Measurements from ENCODE around the gene AHCYL2. TPM values are rescaled to one million over a fixed set of nuclear protein-coding genes. Genes with fewer than 3 reads are reported as not detected.
"Not testable (repeated sequence)": the region's sequence is repeated elsewhere in the genome, so short reads cannot be mapped to it uniquely, and the experiment has no call there.

The AHCYL2 gene
- total RNA-seq, 2 donors from 2014 or later = 12.1 to 15.9 TPM

DNA sequence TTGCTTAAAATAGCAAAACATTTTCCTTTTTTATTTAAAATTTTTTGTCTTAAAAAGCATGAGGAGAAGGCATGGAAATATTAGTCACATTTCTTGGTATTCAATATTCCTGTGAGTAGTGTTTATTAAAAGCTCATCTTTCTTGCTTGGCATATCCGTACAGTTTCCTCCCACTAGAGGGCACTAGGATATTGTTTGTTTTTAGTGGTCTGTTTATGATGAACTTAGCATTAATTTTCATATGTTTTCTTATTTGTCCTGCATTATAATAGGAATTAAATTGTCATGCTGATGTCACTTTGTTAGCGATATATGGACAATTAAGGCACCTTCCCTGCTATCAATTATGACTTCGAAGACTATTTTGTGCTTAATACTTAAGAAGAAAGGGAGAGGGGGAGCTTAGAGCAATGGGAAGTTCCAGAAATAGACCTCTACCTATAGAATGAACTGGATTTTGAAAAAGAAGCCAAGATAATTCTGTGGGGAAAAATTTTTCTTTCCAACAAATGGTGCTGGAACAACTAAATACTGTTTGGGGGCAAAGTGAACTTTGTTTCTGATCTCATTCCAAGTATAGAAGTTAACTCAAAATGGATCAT, 118.4 kb downstream of the AHCYL2 start:
- Mint-ChIP-seq H3K4me1 (ENCODE audit: low read depth in 2 of 2) (peaks cover 31 to 37% of the 10 kb centered on the region in 2 donors), H3K36me3 (no peaks in the 10 kb centered on the region), H3K27ac (no peak overlapping the region), H3K9me3 (no peaks in the 10 kb centered on the region), H3K4me3 (no peak overlapping the region), H3K27me3 (no peaks in the 10 kb centered on the region)
- DNase-seq (ENCODE audit: low spot score) (no peak), ATAC-seq (no peak)

DNA sequence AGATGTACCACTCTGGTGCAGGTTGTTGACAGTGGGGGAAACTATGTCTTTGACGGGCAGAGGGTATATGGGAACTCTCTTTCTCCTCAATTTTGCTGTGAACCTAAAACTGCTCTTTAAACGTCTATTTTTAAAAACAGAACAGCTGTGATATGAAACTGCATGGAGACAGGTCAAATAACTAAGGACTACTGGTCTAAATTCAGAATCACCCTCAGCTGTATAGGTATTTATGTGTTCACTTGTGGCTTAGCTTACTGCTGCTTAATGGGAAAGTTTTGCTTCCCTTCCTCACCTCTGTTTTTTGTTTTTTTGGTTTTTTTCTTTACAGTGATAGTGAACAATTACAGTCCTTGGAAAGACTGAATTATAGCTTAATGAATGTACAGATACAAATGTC, 122.5 kb downstream of the AHCYL2 start:
- DNase-seq (ENCODE audit: low spot score) (no peak), ATAC-seq (no peak)
- no peaks in the 10 kb centered on the region for H3K9me3 Mint-ChIP-seq
- H3K27ac Mint-ChIP-seq = no peak overlapping the region
- peaks cover 23% of the 10 kb centered on the region in 2 donors for H3K4me1 Mint-ChIP-seq (ENCODE audit: low read depth in 2 of 2)
- no peaks in the 10 kb centered on the region for H3K36me3 Mint-ChIP-seq
- no peak overlapping the region for H3K4me3 Mint-ChIP-seq
- H3K27me3 Mint-ChIP-seq = no peaks in the 10 kb centered on the region

DNA sequence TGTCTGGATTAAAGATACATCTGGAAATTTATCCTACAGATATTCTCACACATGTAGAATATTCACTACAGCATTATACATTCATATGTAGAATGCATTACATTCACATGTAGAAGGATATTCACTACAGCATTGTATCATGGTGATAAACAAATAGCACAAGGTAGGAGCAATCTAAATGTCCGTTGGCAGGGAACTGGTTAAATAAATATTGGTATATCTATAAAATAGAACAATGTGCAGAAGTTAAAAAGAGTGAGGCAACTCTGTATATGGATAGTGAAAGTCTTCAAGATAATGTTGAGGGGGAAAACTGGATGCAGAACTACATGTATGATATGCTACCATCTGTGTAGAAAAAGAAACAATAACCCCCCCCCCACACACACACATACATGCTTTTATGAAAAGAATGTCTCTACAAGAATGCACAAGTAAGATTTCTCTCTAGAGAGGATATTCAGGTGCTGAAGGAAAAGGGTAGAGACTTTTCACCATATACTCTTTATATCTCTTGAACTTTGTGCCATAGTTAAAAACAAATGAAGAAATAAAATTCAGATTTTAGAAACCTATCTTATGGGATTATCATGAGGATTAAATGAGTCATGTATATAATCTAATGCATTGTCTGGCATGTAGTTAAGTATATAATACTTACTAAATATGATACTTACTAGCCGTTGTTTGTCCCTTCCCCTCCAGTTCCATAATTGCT, 123.4 kb downstream of the AHCYL2 start:
- no peaks in the 10 kb centered on the region for H3K9me3 Mint-ChIP-seq
- no peak overlapping the region for H3K4me3 Mint-ChIP-seq
- H3K27ac Mint-ChIP-seq = no peak overlapping the region
- peaks cover 21 to 22% of the 10 kb centered on the region in 2 donors for H3K4me1 Mint-ChIP-seq (ENCODE audit: low read depth in 2 of 2)
- no peak for DNase-seq (ENCODE audit: low spot score)
- ATAC-seq = no peak
- H3K36me3 Mint-ChIP-seq = no peaks in the 10 kb centered on the region
- H3K27me3 Mint-ChIP-seq = no peaks in the 10 kb centered on the region

DNA sequence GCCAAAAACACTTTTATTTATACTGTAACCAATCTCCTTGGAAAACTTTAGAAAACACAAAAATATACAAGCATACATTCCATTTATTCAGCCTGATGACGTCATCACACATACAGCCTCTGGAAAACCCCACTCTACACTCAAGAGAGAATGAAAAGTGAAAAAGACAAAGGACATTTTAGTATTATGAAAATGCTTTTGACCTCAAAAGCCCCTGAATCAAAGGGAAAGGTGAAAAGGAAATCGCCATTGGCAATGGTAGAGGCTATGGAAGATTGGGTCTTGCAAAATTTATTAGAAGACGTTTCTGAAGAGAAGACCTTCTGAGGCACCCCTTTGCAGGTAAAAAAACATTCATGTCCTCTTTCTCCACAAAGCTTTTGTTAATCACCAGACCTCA, 126.5 kb downstream of the AHCYL2 start:
- Mint-ChIP-seq H3K27me3 (no peaks in the 10 kb centered on the region), H3K4me3 (no peak overlapping the region), H3K36me3 (no peaks in the 10 kb centered on the region), H3K9me3 (no peaks in the 10 kb centered on the region), H3K4me1 (ENCODE audit: low read depth in 2 of 2) (peaks cover 0 to 6% of the 10 kb centered on the region in 2 donors), H3K27ac (no peak overlapping the region)
- peak in 1 of 2 donors; percentile 40 for ATAC-seq
- no peak for DNase-seq (ENCODE audit: low spot score)

DNA sequence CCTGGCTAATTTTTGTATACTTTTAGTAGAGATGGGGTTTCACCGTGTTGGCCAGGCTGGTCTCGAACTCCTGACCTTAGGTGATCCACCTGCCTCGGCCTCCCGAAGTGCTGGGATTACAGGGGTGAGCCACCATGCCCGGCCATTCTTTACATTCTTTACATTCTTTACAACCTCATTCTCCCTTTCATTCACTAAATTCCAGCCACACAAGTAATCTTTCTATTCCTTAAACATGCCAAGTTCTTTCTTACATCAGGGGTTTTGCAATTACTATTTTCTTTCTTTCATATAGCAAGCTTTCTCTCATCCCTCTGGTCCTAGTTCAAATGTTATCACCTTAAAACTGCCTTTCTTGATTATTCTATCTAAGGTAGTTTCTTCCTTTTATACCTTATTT, 128.3 kb downstream of the AHCYL2 start:
- not testable (repeated sequence) for DNase-seq (ENCODE audit: low spot score); H3K36me3 Mint-ChIP-seq; ATAC-seq

DNA sequence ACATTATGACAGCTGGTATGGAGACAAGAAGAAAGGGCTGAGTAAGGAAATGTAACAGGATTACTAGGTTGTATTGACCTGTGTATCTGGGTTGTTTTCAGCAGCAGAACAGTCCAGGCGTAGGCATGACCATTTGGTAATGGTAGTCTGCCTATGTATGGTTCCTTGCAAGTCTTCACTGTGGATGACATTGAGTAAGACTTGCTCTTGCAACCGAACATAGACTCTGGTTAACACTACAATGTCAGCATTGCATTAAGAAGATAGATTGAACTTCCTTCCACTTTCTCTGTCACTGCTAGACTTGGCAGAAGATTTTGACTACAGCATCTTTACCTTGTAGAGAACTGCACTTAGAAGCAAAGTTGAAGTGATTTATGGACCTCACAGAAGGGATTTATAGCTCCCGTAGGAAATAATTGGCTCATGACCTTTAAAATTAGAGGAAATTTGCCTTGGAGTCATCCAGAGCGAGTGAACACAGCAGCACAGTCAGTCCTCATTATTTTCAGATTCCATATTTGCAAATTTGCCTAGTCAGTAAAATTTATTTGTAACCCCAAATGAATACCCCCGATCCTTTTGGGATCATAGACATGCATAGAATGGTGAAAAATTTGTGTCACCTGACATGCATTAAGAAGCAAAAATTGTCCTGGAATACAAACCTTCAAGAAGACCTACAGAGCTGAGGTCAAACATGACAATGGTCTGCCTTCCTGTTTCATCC, 129.8 kb downstream of the AHCYL2 start:
- peak; percentile 62 to 74 for ATAC-seq

More for the DNA sequence above, 128.3 kb downstream of the AHCYL2 start:
- H3K4me3 Mint-ChIP-seq; H3K27ac Mint-ChIP-seq; H3K4me1 Mint-ChIP-seq (ENCODE audit: low read depth in 2 of 2); H3K9me3 Mint-ChIP-seq; H3K27me3 Mint-ChIP-seq: not testable (repeated sequence)

DNA sequence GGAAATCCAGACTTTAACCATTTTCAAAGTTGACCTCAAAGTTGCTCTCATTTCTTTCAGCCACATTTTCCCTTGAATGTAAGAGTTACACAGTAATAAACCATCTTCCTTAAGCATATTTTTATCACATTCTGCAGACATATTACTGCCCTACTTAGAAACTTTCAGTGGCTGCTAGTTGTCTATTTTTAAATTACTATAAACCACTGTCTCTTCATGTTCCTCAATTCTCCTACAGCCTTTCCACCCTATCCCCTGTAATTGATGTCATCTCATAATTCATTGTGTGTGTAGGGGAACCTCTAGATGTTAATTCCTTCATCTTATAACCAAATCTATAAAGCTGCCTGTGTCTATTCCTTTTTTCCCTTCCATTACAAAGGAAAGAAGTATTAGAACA, 131.3 kb downstream of the AHCYL2 start:
- ATAC-seq (no peak), DNase-seq (ENCODE audit: low spot score) (no peak)
- Mint-ChIP-seq H3K27me3 (no peaks in the 10 kb centered on the region), H3K4me1 (ENCODE audit: low read depth in 2 of 2) (peaks cover 7 to 13% of the 10 kb centered on the region in 2 donors), H3K27ac (no peak overlapping the region), H3K9me3 (no peaks in the 10 kb centered on the region), H3K36me3 (no peaks in the 10 kb centered on the region), H3K4me3 (no peak overlapping the region)

More for the DNA sequence above, 129.8 kb downstream of the AHCYL2 start:
- Mint-ChIP-seq H3K4me1 (ENCODE audit: low read depth in 2 of 2) (peaks cover 7 to 11% of the 10 kb centered on the region in 2 donors), H3K27me3 (no peaks in the 10 kb centered on the region), H3K9me3 (no peaks in the 10 kb centered on the region), H3K27ac (no peak overlapping the region), H3K4me3 (no peak overlapping the region), H3K36me3 (no peaks in the 10 kb centered on the region)
- DNase-seq (ENCODE audit: low spot score) = no peak

DNA sequence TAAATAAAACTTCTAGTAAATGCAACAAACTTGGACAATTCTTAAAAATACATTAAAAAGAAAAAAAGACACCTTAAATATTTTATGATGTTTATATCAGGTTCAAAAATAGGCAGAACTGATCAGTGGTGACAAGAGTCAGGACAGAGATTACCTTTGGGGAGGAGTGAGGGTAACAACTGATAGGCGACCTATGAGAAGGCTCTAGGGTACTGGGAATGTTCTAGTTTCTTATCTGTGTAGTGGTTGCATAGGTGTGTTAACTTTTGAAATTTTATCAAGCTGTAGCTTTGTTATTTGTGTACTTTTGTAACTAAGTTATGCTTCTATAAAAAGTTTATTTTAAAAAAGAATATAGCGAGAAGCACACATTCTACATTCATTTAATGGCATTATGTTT, 134.3 kb downstream of the AHCYL2 start:
- DNase-seq (ENCODE audit: low spot score) (no peak), ATAC-seq (no peak)
- Mint-ChIP-seq H3K9me3 (no peaks in the 10 kb centered on the region), H3K27me3 (no peaks in the 10 kb centered on the region), H3K4me1 (ENCODE audit: low read depth in 2 of 2) (peaks cover 7 to 12% of the 10 kb centered on the region in 2 donors), H3K27ac (no peak overlapping the region), H3K36me3 (no peaks in the 10 kb centered on the region), H3K4me3 (no peak overlapping the region)

DNA sequence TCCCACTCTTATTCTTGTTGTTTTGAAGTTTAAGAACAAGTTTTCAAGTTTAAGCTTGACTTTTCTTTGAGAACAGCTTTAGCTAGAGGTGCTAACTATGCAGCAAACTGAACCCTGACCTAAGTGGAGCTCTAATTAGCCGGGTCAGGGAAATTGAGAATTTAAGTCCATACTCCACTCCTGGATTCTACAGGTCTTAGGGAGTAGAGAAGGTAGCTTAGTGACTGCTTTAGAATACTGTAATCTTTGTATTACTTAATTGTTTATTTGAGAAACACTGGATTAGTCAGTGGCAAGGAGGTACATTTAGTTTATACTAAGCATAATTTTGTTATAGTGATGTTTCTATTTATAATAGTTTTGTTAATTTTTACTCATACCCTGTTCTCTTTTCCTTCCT, 134.8 kb downstream of the AHCYL2 start:
- DNase-seq (ENCODE audit: low spot score) = no peak
- Mint-ChIP-seq H3K27ac (no peak overlapping the region), H3K27me3 (no peaks in the 10 kb centered on the region), H3K36me3 (no peaks in the 10 kb centered on the region), H3K4me3 (no peak overlapping the region), H3K9me3 (no peaks in the 10 kb centered on the region), H3K4me1 (ENCODE audit: low read depth in 2 of 2) (peaks cover 7 to 12% of the 10 kb centered on the region in 2 donors)
- ATAC-seq = no peak

DNA sequence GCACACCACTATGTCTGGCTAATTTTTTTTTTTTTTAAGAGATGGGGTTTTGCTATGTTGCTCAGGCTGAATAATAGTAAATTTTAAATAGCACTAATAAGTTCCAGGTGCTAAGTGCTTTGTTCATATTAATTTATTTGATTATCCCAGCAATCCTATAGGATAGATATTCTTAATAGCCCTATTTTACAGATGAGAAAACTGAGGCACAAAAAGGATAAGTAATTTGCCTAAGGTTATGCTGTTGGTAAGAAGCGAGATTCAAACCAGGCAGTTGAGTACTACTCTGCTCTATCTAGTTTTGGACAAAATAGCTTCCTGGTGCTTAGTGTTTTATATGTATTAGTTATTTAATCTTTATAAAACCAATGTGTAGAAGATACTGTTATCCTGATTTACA, 136.9 kb downstream of the AHCYL2 start:
- H3K9me3 Mint-ChIP-seq = no peaks in the 10 kb centered on the region
- no peak for ATAC-seq
- no peaks in the 10 kb centered on the region for H3K27me3 Mint-ChIP-seq
- no peak overlapping the region for H3K27ac Mint-ChIP-seq
- H3K4me3 Mint-ChIP-seq = no peak overlapping the region
- H3K36me3 Mint-ChIP-seq = no peaks in the 10 kb centered on the region
- peaks cover 16 to 20% of the 10 kb centered on the region in 2 donors for H3K4me1 Mint-ChIP-seq (ENCODE audit: low read depth in 2 of 2)
- no peak for DNase-seq (ENCODE audit: low spot score)

DNA sequence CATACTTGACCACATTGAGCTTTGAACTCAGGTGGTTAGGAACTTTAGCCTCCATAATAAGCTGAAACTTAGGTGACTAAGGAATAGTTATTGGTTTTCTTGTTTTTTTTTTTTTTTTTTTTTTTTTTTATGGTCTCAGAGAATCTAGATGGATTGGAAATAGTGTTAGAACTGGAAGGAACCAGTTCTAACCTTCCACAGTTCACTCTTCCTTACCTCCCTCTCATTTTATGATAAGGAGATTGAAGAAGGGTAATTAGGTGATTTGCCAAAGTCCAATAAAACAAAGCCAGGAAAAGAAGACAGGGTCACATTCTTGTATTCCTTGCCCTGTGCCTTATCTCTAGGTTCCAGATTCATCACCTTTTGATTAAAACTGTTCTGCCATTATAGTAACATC, 137.7 kb downstream of the AHCYL2 start:
- no peak overlapping the region for H3K4me3 Mint-ChIP-seq
- no peak for ATAC-seq
- DNase-seq (ENCODE audit: low spot score) = no peak
- H3K4me1 Mint-ChIP-seq (ENCODE audit: low read depth in 2 of 2) = peaks cover 24 to 26% of the 10 kb centered on the region in 2 donors
- H3K9me3 Mint-ChIP-seq = no peaks in the 10 kb centered on the region
- no peaks in the 10 kb centered on the region for H3K36me3 Mint-ChIP-seq
- H3K27ac Mint-ChIP-seq = no peak overlapping the region
- no peaks in the 10 kb centered on the region for H3K27me3 Mint-ChIP-seq

DNA sequence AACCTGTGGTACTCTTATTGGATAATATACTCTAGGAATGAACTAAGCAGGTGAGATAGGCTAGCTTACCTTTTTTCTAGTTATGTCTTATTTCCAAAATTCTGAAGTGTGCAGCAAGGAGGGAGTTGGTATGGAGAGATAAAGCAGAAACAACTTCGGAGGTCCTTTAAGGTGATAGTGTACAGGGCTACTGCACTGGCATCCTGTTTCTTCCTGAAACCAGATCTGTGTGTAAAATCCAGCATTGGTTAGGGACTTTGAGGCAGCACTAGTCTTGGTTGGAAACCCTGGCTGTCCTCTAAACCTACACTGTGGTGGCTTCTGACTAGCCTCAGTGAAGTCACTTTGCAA, 142.5 kb downstream of the AHCYL2 start:
- Mint-ChIP-seq H3K4me3 (peak overlapping the region; percentile 77), H3K27ac (peak overlapping the region; percentile 83 to 88), H3K9me3 (no peaks in the 10 kb centered on the region), H3K4me1 (ENCODE audit: low read depth in 2 of 2) (peaks cover 35 to 41% of the 10 kb centered on the region in 2 donors), H3K27me3 (no peaks in the 10 kb centered on the region), H3K36me3 (no peaks in the 10 kb centered on the region)
- DNase-seq (ENCODE audit: low spot score) = no peak
- no peak for ATAC-seq

DNA sequence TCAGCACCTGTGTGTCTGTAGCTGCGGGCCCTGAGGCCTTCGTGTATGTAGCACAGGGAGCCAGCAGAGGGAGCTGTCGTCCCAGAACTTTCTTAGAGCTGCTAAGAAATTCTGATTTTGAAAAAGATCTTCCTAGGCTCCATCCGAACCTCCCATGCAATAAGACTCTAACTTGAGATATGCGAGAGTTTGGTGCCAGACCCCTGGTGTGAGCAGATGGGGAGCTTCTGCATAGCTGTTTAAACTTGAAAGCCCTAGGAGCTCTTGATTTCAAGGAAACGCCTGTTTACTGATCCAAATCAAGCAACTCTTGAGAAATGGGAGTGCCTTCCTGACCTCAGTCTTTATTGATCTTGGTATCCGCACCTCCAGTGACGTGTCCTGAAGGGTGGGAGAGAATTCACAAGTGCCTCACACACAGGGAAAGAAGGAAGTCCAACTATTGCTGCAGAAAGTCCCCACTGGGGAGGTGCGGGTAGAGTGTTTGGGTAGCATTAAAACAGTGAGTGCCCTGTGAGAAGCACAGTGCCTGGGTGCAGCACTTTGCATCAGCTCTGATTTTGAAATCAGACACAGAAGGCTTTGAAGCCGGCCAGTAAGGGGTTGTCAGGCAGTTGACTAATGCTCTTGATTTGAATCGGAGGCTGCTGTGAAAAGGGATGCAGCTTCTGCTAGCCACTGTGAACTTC, 143.0 kb downstream of the AHCYL2 start:
- DNase-seq (ENCODE audit: low spot score) = peak; percentile 90
- Mint-ChIP-seq H3K4me1 (ENCODE audit: low read depth in 2 of 2) (peaks cover 39 to 45% of the 10 kb centered on the region in 2 donors), H3K27ac (peak overlapping the region; percentile 83 to 88), H3K36me3 (no peaks in the 10 kb centered on the region), H3K9me3 (no peaks in the 10 kb centered on the region), H3K4me3 (peak overlapping the region; percentile 77), H3K27me3 (no peaks in the 10 kb centered on the region)
- peak; percentile 93 to 95 for ATAC-seq

Data from natural killer cell treated with Interleukin-12 subunit alpha and Interleukin-12 subunit beta and Interleukin-15 and Interleukin-18, amount 100 ng/mL, for 72 hours (primary cell).